ENCODE results near the gene EEF1A2.

The EEF1A2 gene

GRCh38 chr20:63498960-63499337, at the start of gene EEF1A2:
TSS of gene EEF1A2 (minus strand) at chr20:63499083. CDS start at chr20:63497763, 1,320 bp downstream.
- peak; percentile 39 for DNase-seq

GRCh38 chr20:63548542-63548941, 49.7 kb upstream of the EEF1A2 start:
- no peak for DNase-seq

- DNase-seq: no peak
These were observed 49.0 kb upstream of the EEF1A2 start, which contains the start of gene SRMS for GRCh38 chr20:63547725-63548480. TSS of gene SRMS (minus strand) at chr20:63547749. CDS start at chr20:63547463, 286 bp downstream.

- no peak for DNase-seq
These were observed 48.3 kb upstream of the EEF1A2 start for GRCh38 chr20:63546956-63547724.

- peak; percentile 32 for DNase-seq
These were observed 47.5 kb upstream of the EEF1A2 start for GRCh38 chr20:63546256-63546955.

DNA sequence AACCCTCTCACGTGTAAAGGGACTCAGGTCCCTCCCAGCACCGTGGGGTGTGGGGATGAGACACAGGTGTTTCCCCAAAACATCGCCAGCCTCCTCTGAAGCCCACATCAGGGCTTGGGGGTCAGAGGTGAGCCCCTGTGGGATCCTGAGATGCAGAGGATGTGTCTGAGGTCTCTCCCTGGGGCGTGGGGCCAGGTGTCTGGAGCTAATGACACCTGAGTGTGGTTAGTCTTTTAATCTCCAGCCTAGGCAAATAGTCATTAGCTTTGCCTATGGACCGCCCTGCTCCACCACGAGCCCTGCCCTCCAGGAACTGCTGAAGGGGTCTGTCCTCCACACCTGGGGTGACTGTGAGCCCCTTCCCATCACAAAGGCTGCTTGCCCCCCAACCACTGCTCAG, 46.9 kb upstream of the EEF1A2 start:
- no peak for DNase-seq

GRCh38 chr20:63544958-63545516, 46.2 kb upstream of the EEF1A2 start:
- no peak for DNase-seq

- peak; percentile 30 for DNase-seq
These were observed 45.5 kb upstream of the EEF1A2 start for GRCh38 chr20:63544241-63544957.

DNA sequence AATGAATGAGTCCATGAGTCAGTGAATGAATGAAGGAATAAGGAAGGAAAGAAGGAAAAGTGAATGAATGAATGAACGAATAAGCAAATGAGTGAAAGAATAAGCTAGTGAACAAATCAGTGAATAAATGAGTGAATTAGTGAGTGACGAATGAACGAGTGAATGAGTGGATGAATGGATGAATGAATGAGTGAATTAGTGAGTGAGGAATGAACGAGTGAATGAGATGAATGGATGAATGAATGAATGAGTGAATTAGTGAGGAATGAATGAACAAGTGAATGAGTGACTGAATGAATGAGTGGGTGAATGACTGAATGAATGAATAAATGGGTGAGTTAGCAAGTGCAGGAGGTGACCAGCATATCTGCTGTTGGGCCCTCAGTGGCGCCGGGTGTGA, 44.9 kb upstream of the EEF1A2 start:
- no peak for DNase-seq

- no peak for DNase-seq
These were observed 44.2 kb upstream of the EEF1A2 start for GRCh38 chr20:63543131-63543530.

DNA sequence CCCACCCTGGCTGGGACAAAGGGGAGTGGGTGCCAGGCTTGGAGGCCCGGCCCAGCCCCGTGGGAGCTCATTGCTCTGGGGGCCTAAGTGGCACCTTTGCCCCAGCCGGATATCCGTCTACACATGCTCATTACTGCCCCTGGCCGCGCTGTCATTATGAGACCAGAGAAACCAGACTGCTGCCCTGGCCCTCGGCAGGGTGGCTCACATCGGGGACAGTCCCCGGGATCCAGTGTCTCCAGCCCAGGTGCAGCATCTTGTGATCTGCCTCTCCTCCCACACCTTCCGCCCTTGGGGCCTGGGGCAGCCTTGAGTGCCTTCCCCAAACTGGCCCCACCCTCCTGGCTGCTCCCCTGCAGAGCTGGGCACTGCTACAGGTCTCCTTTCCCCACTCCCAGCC, 43.8 kb upstream of the EEF1A2 start:
- DNase-seq: no peak

DNA sequence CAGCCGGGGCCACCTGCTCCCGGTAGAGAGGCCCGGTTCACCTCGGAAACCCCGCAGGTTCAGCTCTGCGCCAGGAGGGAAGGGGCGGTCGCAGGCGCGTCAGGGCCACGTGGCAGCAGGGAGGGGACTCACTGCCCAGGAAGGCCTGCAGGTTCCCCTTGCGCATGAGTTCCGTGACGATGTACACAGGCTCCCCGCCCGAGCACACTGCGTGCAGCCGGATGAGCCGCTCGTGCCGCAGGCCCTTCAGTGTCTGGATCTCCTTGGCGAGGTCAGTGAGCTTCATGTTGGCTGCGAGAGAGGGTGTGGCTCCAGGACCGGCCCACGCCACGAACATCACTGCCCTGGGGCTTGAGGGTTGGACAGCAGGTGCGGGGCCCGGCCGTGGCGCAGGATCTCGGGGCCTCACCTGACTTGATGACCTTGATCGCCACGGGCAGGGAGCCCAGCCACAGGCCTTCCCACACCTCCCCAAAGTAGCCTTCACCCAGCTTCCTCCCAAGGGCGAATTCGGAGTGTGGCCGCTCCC, 43.2 kb upstream of the EEF1A2 start:
- DNase-seq: no peak

DNA sequence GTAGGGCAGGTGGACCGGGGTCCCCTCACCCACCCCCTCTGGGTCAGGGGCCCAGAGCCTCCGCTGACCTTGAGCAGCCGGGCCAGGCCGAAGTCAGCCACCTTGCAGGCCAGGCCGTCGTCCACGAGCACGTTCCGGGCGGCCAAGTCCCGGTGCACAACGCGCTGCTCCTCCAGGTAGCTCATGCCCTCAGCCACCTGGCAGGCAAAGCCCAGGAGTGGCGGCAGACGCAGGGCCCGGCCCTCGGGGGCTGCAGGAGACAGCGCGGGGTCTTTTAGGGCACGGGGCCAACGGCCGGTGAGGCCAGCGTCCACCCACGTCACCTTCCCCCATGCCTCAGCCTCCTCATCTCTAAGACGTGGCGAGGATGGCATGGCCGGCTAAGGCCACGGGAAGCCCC, 42.5 kb upstream of the EEF1A2 start:
- DNase-seq: no peak

DNA sequence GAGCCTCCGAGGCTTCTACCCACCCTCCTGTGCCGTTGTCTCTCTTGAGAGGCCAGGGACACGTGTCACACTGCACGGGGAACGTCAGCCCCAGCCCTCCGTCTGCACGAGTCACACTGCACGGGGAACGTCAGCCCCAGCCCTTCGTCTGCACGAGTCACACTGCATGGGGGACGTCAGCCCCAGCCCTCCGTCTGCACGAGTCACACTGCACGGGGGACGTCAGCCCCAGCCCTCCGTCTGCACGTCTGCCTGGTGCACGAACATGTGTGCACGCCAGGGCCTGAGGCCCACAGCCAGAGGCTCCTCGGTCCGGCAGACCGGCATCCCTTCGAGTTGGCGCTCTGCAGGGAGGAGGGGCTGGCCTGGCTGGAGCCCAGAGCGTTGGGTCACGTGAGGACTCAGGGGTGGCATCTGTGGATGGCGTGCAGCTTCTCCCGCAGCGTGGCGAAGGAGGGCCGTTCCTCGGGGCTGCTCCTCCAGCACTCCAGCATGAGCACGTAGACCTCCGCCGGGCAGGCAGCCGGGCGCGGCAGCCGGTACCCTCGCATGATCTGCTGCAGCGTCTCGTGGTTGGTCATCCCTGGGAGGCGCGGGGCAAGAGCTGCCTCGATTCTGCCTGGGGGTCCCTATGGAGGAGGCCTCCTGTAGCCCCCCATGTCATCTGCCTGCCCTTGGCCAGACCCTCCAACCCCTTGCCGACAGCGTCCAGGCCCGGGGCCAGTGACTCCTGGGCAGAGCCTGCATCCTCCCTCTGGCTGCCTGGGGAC, 41.7 kb upstream of the EEF1A2 start:
- peak; percentile 55 for DNase-seq

DNA sequence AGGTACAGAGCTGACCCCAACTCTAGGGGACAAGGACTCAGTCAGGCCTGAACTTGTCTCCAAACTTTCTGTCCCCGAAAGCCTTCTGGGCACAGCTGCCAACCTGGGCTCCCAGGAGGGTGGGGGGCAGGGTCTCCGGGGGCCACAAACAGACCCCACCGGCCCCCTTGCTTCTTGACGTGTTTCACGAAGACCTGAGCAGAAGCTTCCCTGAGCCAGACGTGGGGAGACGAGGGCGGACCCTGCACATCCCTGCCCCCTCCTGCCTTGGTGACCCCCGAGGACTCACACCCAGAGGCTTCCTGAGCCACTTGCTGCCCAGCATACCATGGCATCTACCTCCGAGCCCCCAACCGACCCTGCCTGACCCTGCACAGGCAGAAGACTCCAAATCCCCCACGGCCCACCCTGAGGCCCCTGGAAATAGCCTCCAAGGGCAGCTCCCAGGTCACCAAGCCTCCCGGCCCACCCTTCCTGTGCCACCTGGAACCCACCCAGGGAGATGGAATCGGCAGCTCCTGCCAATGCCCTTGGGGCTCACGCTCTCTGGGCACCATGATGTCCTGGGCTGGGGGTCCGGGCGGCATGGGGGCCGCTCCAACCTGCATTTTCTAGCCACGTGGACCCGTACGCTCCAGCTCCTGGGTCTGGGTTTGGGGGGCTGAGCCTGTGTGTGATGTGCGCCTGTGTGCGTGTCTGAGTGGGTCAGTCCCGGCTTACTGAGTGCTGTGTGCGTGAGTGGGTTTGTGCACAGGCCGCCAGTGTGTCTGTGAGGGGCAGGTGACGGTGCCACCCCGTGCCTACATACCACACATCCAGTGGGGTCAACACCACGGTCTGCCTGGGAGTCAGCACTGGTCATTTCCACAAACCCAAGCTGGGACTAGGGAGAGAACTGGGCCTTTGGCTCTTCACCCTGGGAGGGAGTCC, 40.8 kb upstream of the EEF1A2 start:
- DNase-seq: no peak

- DNase-seq: no peak
These were observed 40.2 kb upstream of the EEF1A2 start for GRCh38 chr20:63539092-63539430.

DNA sequence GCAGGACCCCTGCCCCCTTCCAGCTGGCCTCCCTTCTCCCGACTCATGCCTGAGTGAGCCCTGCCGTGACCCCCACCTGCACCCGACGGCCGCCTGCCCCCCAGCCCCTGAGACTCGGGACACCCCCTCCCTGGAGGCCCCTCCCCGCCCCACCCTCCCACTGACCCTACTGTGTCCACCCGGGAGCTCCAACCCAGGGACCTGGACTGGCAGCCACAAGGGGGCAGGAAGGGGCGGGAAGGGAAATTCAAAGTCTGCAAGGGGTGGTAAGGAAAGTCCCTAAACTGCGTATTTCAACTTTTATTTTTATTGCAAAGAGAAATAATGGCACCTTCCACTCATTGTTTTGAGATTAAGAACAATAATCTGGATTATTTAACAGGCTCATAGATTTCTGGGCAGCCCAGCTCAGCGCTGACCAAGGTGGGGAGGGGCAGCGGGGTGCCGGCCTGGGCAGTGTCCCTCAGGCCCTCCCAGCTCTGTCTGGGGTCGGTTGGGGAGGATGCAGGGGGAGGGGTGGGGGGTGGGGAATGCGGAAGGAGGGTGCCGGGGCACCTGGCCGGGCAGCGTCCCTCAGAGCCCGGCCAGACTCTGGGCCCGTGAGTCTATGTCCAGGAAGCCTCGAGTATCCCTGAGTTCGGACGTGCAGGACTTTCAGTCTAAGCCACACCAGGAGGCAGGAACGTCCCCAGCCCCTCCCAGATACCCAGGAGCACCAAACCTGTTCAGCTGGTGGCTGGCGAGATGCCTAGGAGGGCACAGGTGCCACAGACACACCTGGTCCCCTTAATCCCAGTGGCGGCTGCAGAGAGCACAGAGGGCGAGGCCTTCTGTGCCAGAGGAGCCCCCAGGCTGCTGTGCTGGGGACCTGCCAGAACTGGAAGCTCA, 39.6 kb upstream of the EEF1A2 start:
- peak; percentile 89 for DNase-seq

DNA sequence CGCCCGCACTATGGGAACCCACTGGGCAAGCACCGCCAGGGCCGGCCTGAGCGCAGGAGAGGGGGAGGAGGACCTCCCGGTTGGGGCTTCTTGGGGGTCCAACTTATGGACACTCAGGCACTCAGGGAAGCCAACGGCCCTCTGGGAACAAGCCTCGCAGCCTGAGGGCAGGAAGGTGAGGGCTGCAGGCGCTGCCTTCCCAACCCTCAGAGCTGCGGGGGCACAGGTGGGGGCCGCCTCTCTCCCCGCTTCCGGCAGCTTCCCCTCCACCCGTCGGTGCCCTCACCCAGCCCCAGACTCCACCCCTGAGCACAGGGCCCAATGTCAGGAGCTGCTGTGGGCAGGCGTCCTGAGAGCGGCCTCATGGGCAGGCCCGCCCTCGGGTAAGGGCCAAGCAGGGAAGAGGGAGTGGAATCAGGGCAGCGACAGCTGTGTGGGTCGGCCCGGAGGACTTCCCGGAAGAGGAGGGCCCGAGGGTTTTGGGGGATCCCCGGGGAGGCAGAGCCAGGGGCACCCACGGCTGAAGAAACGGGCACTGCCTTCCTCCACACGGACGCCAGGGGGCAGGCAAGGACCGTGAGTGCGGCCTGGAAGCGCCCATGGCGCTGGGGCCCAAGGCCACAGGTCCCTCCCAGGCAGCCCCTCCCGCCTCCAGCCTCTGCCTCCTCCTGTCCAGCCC, 38.8 kb upstream of the EEF1A2 start:
- peak; percentile 94 for DNase-seq

DNA sequence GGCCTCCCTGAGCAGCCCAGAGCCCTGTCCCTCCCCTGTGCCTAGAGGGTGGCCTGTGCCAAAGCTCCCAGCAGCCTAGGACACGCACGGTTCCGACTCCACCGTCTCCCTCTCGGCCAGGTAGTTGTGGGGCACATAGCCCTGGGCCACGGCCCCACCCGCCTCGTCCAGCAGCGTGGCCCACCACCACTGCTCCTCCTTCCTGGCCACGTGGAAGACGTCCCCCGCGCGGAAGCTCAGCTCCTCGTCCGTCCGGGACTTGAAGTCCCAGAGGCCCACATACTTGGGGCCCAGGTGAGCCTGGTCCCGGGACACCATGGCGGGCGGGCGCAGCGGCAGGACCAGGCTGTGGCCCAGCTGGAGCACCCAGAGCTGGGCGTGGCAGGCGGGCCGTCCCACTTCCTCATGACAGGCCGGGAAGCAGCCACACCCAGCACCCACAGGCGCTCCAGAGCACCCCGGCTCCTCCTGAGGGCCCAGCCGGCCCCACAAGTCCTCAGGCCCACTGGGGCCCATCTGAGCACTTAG, 38.2 kb upstream of the EEF1A2 start, which contains the start of gene PTK6:
Gene PTK6, minus strand, starts transcription at position 380 of the 528 bp plus-strand sequence. Its CDS starts 62 bp downstream, at position 318.
- DNase-seq: no peak
